Bronchial epithelial cell (primary cell): ENCODE results near the gene VEZF1. TPM values are rescaled to one million over a fixed set of nuclear protein-coding genes. Genes with fewer than 3 reads are reported as not detected.

Source experiments
- DNase-seq: peaks from one replicate; pipeline ENCODE4 v3.0.0-alpha.2; 2010; ENCODE audit warnings: low read depth
- FAIRE-seq: peaks from 2 replicates; lab custom pipeline; 2011; peaks lifted over from hg19 to GRCh38; lab: Jason Lieb, UNC
- H3K27me3 ChIP-seq: 2 replicates; pipeline ENCODE4 v1.5.1; 2011; ENCODE audit warnings: low read length; ENCODE audit not compliant: control insufficient read depth, insufficient read depth
- H3K36me3 ChIP-seq: 2 replicates; pipeline ENCODE4 v1.5.1; 2011; ENCODE audit warnings: low read length; ENCODE audit not compliant: control insufficient read depth, insufficient read depth
- H3K4me3 ChIP-seq: 2 replicates; pipeline ENCODE4 v1.5.1; 2011; ENCODE audit warnings: mild to moderate bottlenecking, low read depth, low read length, control low read depth
- total RNA-seq: library from RNA; depleted of rRNA; stranded (reverse); fragments of >200 nt; gene quantifications from 2 replicates; pipeline ENCODE4 v1.2.1, GENCODE V29; 2014
- TF ChIP-seq, protein P1 (sequence below): IDR thresholded peaks from 2 replicates; pipeline ENCODE4 v1.5.1; 2011; ENCODE audit warnings: mild to moderate bottlenecking, moderate library complexity, low read length, control low read depth, inconsistent platforms; ENCODE audit not compliant: insufficient read depth, severe bottlenecking

Gene VEZF1
- total RNA-seq, 1 donor from 2014 or later: 23.2 TPM

DNA sequence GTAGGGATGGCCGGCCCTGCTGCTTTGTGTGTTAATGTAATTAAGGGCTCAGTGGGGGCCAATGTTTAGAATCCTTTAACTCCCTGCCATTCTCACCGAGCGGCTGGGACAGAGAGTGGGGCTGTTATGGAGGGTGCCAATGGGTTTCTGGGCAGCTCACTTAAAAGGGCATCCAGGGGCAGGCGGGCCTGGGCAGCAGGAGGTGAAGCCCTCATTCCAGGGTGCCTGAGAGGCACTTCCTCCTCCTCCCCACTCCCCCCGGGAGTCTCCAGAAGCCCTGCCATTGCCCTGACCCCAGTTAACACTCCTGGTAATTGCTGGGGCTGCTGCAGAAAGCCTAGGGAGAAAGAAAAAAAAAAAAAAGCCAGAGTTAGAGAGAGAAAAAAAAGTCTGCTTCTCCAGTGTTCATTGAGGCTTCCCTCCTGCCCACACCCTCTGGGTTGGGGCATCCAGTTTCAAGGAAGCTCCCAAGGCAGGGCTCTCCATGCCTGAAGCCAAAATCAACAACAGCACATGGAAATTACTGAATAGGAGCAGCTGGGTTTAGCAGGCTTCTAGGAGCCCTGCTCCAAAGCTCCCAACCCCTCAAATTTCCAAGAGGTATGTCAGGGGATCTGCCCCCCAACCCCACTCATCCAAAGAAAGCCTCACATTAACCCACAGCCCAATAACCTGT is 60.9 kb downstream of the VEZF1 start:
- TF ChIP-seq, protein P1, sequence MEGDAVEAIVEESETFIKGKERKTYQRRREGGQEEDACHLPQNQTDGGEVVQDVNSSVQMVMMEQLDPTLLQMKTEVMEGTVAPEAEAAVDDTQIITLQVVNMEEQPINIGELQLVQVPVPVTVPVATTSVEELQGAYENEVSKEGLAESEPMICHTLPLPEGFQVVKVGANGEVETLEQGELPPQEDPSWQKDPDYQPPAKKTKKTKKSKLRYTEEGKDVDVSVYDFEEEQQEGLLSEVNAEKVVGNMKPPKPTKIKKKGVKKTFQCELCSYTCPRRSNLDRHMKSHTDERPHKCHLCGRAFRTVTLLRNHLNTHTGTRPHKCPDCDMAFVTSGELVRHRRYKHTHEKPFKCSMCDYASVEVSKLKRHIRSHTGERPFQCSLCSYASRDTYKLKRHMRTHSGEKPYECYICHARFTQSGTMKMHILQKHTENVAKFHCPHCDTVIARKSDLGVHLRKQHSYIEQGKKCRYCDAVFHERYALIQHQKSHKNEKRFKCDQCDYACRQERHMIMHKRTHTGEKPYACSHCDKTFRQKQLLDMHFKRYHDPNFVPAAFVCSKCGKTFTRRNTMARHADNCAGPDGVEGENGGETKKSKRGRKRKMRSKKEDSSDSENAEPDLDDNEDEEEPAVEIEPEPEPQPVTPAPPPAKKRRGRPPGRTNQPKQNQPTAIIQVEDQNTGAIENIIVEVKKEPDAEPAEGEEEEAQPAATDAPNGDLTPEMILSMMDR: no peak
- Histone ChIP-seq H3K27me3 (no peaks in the 10 kb centered on the region), H3K4me3 (no peak overlapping the region), H3K36me3 (no peaks in the 10 kb centered on the region)
- DNase-seq (no peak), FAIRE-seq (no peak)

DNA sequence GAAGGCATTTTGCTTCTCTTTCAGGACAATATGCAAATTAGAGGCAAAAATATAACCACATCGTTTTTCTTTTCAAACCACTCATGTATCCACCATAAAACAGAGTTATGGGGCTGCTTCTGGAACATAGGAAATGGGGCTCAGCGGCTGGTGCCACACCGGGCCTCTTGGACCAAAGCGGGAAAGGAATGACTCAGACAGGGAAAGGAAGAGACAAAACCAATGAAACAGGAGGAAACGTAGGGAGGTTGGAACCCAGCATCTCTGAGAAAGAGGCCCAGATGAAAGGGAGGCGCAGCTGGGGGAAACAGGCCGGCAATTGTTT is 61.4 kb downstream of the VEZF1 start:
- DNase-seq: no peak
- Histone ChIP-seq H3K27me3 (no peaks in the 10 kb centered on the region), H3K36me3 (no peaks in the 10 kb centered on the region), H3K4me3 (no peak overlapping the region)
- no peak for FAIRE-seq
- TF ChIP-seq, protein P1: no peak

DNA sequence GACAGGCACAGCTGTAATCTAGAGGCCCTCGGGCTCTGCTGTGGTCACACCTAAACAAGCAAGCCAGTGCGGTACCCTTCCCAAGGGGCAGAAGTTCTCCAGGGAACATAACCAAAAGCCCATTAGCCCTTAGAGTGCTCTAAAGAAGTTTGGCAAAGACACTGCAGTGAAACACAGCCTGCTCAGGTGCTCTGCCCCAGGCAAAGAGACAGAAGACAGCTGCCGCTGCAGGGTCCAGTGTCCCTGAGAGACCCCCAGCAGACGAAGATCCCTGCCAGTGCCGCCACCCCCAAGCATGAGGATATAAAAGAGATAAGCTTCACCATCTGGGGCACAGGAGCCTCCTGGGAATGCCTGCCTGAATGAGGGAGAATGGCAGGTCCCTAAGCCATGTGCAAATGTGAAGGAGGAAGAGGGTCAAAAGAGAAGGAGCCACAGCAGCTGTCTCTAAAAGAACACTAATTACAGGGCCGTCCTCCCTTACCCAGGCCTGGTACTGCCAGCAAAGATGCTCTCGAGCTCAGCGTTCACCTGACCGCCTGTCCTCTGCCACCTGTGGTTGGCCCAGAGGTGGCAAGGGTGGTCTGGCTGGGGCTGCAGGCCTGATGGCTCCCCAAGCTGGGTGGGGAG is 62.6 kb downstream of the VEZF1 start:
- Histone ChIP-seq H3K4me3 (no peak overlapping the region), H3K36me3 (no peaks in the 10 kb centered on the region), H3K27me3 (no peaks in the 10 kb centered on the region)
- TF ChIP-seq, protein P1: no peak
- no peak for FAIRE-seq
- DNase-seq: no peak

DNA sequence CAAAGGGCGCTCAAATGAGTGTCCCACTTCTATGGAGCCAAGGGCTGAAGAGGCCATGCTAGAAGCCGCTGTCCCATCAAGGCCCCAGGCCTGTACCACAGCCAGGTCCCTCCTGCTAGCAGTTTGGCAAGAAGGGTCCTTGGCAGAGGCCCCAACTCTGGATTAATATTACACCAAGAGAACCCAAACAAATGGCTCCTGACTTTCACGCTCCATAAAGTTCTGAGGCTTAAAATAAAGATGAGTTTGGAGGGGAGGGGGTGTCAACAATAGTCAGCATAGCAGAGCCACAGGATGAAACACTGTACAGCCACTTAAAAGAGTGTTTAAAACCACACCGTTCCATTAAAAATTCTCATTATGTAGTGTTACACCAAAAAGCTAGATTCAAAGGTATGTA is 63.4 kb downstream of the VEZF1 start:
- TF ChIP-seq, protein P1: no peak
- no peaks in the 10 kb centered on the region for H3K36me3 ChIP-seq
- no peaks in the 10 kb centered on the region for H3K27me3 ChIP-seq
- DNase-seq (no peak), FAIRE-seq (no peak)
- no peak overlapping the region for H3K4me3 ChIP-seq

Other genes starting within 250 kb of the VEZF1 start
- gene CCDC182, start 243.0 kb downstream of the VEZF1 start, total RNA-seq: not detected in 2 replicates
- gene MRPS23, start 138.2 kb downstream of the VEZF1 start, total RNA-seq: 40.5 and 49.7 TPM in 2 replicates
- 3.4 and 6.9 TPM in 2 replicates for gene CUEDC1, start 32.8 kb downstream of the VEZF1 start, total RNA-seq
- gene SRSF1, start 19.0 kb upstream of the VEZF1 start, total RNA-seq: 239 and 392 TPM in 2 replicates
- gene DYNLL2, start 95.2 kb upstream of the VEZF1 start, total RNA-seq: 16.8 and 27.3 TPM in 2 replicates
- gene OR4D1, start 160.1 kb upstream of the VEZF1 start, total RNA-seq: not detected in 2 replicates
- not detected in 2 replicates for gene OR4D2, start 178.7 kb upstream of the VEZF1 start, total RNA-seq
- not detected in 2 replicates for gene EPX, start 204.5 kb upstream of the VEZF1 start, total RNA-seq
- 8.8 and 11.1 TPM in 2 replicates for gene MKS1, start 231.0 kb upstream of the VEZF1 start, total RNA-seq